Measurements from ENCODE around the gene TSSK3.

The TSSK3 gene

GRCh38 chr1:32400876-32401631 is 38.7 kb downstream of the TSSK3 start:
- DNase-seq (ENCODE audit: low read depth in 2 of 2) = peak; percentile 6 to 10

GRCh38 chr1:32404946-32405345 is 42.6 kb downstream of the TSSK3 start:
- no peak for DNase-seq (ENCODE audit: low read depth in 2 of 2)

GRCh38 chr1:32405672-32406467 is 43.5 kb downstream of the TSSK3 start:
- no peak for DNase-seq (ENCODE audit: low read depth in 2 of 2)

- DNase-seq (ENCODE audit: low read depth in 2 of 2) = no peak
Observed at GRCh38 chr1:32406629-32407111, 44.3 kb downstream of the TSSK3 start.

GRCh38 chr1:32411261-32411660 is 48.9 kb downstream of the TSSK3 start:
- no peak for DNase-seq (ENCODE audit: low read depth in 2 of 2)

GRCh38 chr1:32413507-32414185 is 51.3 kb downstream of the TSSK3 start:
- DNase-seq (ENCODE audit: low read depth in 2 of 2) = peak; percentile 31 to 59

All from stimulated activated CD8-positive, alpha-beta memory T cell treated with anti-CD3 and anti-CD28 coated beads, Interleukin-15, amount 100 ng/mL, for 4 hours (primary cell).